Stimulated activated CD8-positive, alpha-beta memory T cell treated with anti-CD3 and anti-CD28 coated beads, Interleukin-4, amount 100 ng/mL, for 1 hour (primary cell): Measurements from ENCODE around the gene NDUFS8.

Source experiments
- DNase-seq, 2 donors: peaks; one replicate each; pipeline ENCODE4 v3.0.0-alpha.2; 2020; ENCODE audit warnings: low read depth in 2 of 2, low spot score in 1 of 2

The NDUFS8 gene

GRCh38 chr11:68048681-68049508 is 18.4 kb downstream of the NDUFS8 start:
- no peak for DNase-seq

GRCh38 chr11:68049509-68050370 is 19.3 kb downstream of the NDUFS8 start:
- no peak for DNase-seq

DNA sequence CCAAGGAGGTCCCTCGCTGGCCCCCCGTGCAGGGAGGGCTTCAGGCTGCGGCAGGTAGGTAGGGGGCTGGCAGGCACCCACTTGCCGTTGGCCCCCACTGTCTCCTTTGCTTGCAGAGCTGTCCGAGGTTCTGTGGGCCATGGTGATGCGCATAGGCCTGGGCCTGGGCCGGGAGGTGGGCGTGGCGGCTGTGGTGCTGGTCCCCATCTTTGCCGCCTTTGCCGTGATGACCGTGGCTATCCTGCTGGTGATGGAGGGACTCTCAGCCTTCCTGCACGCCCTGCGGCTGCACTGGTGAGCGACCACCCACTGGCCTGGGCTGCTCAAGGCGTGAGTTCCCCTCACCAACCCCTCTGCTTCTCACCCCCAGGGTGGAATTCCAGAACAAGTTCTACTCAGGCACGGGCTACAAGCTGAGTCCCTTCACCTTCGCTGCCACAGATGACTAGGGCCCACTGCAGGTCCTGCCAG is 19.9 kb downstream of the NDUFS8 start:
- no peak for DNase-seq

DNA sequence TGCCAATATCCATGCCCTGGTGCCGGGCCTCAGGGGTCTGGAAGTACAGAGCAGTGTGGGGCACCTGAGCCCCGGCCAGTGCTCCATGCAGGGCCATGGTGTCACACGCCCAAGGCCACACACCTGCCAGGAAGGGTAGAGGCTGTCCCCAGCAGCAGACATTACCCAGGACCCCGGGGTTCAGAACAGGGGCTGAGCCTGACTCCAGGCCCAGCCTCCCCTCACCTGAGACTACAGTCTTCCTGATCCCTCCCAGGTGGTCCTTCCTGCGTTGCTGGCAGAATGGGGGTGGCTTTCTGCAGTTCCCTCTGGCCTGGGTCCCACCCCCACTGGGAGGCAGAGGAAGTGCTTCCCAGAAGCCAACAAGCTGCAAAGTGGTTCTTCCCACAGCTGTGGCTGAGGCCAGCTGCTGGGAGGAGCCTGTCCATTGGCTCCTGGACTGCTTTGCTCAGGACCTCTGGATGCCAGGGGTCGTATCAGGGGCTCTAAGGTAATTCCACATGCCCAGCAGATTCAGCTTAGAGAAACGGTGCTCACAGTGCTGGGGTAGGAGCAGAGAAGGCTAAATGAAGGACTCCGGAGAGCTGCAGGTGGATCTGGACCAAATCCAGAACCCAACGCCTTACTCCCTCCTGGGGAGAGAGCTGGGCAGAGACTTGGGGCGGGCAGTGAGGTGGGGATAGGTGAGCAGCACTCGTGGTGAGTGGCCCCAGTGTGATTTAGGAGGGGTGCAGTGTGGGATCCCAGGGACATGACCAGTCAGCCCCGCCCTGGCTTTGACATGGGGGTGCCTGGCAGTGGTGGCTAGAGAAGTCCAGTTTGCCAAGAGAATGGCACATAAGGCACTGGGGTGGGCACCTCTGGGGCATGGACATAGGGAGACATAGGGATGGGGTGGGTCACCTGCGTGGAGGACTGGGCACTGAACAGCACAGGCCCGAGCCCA is 21.0 kb downstream of the NDUFS8 start:
- DNase-seq = no peak

DNA sequence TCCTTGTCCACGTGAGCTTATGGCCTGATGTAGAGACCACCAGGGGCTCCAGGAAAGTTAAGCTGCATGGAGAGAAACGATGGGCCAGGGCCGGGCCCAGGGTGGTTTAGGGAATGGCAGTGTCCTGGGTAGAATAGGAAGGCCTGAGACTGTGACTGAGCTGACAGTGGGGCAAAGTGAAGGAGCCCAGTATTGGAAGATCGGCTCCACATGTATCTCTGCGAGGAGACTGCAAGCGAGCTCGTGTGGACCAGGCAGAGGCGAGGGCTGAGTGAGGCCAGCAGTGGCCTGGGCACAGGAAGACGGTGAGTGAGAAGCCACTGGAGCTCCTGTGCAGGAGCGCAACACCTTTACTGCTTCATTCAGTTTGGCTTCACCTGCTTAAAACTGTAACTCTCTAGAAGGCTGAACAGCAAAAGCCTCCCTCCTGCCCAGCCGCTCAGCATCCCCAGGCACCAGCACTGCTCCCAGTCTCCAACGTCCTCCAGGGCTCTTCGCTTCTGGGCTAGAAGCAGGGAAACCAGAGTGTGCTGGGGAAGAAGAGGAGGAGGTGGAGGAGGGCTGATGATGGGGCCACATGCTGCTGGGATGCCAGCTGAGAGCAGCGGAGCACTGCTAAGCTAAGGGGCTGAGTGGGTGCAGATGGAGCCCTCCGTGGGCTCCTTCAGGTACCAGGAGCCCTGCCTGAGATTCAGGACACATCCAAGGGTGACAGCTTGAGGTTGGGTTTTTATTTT is 21.8 kb downstream of the NDUFS8 start:
- DNase-seq = no peak

DNA sequence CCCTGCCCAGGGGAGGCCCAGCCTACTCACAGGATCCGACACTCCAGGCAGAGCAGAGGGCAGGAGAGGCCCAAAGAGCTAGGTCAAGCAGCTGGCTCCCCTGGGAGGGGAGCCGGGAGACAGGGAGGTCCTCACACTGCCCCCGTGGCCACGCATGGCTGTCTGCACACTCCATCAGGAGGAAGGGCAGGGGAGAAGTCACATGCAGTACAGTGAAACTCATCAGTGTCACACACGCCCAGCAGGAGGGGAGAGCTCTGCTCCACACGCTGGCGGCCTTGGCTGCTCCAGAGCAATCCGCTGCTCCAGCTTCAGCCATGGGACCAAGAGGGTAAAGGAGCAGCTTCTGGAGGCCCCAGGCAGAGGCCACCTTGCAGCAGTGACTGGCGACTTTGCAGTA is 22.6 kb downstream of the NDUFS8 start:
- DNase-seq = no peak

- DNase-seq = no peak
Observed at GRCh38 chr11:68053981-68054812, 23.7 kb downstream of the NDUFS8 start.

GRCh38 chr11:68056317-68057285 is 26.1 kb downstream of the NDUFS8 start:
- DNase-seq = no peak

DNA sequence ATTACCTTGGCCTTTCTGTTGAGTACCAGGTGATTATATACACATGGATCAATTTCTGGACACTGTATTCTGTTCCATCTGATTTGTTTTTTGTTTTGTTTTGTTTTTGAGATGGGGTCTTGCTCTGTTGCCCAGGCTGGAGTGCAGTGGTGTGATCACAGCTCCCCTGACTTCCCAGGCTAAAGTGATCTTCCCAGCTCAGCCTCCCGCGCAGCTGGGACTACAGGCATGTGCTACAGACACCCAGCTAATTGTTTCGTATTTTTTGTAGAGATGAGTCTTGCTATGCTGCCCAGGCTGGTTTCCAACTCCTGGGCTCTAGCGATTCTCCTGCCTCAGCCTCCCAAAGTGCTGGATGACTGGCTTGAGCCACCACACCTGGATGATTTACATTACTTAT is 27.3 kb downstream of the NDUFS8 start:
- no peak for DNase-seq

GRCh38 chr11:68061508-68061907 is 31.0 kb downstream of the NDUFS8 start:
- DNase-seq = no peak

GRCh38 chr11:68064926-68065325 is 34.4 kb downstream of the NDUFS8 start:
- no peak for DNase-seq

DNA sequence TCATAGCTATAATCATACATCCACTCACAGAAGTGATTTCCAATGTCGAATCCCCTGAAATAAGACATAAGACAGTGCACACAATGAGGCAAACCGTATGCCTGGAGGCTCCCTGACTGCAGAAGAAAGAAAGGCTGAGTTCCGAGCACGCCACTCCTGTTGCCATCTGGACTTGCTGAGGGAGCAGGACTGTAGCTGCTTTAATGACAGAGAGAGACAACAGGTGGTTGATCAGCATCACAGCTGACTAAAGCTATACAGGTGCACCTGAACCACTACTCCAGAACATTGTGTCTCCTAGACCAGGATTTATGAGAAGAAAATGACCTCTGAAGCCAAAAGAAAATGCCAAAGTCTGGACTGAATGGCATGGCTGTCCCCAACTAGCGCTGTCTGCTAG is 35.4 kb downstream of the NDUFS8 start:
- DNase-seq = no peak

DNA sequence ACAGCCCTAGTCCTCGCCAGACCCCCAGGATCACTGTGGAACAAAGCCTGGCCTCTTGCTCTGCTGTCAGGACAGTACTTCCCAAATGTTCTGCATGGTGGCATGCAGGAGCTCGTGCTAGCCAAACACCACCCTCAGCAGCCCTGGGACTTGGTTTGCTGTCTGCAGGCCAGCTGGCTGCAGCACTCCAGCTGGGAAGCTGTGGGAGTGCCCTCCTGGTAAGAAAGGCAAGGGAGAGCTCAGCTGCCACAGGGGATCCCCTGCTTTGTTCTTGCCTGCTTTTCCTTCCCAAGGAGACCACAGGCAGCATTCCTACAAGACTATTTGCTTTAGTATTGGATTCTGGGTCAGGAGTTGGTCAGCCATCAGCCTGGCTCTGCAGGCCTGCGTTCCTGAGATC is 36.3 kb downstream of the NDUFS8 start:
- DNase-seq = no peak

DNA sequence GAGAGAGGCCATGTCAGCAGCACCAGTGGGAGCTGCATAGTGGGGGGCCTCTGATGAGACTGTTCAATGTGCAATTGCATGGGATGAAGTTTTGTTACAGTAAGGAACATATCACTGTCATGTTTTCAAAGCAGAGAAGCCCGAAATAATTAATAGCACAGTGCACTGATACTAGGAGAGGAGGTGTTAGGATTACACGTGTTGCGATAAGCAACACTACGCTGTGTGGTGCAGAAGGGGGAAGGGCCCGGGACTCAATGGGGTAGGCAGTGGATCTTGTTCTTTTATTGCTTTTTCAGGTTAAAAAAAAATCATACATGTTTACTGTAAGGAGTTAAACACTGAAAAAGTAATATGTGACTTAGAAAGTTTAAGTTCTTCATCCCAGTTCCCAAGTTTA is 37.5 kb downstream of the NDUFS8 start:
- DNase-seq = no peak

DNA sequence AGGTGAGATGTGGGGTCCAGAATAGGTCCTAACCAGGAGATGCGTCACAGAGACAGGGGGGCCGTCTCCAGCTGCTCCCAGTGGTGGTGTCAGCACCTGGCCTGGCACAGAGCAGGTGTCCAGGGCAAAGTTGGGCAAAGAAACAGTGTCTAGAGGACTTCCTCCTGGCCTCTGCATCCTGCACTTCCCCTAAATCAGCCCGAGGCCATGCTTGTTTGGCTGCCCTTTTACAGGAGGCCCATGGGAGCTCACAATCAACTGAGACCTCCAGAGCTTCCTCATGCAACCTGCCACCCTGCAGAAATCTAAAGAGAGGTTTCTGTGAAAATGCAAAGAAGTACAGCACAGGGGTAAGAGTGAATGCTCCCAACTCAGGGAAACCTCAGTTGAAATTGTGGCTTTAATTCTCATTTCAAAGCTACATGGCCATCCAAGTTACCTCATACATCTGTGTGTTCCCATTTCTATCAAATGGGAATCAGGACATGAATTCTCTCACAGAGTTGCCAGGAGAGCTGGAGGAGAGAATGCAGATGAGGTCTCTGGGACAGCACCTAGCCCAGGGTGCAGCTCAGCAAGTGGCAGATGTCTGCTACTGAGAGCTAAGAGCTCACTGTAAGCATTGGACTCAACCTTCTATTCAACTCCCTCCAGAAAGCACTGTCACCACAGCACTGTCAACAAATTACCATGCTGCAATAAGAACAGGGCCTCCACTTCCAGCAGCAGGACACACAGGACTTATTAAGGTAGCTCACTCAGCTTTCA is 41.0 kb downstream of the NDUFS8 start:
- no peak for DNase-seq

DNA sequence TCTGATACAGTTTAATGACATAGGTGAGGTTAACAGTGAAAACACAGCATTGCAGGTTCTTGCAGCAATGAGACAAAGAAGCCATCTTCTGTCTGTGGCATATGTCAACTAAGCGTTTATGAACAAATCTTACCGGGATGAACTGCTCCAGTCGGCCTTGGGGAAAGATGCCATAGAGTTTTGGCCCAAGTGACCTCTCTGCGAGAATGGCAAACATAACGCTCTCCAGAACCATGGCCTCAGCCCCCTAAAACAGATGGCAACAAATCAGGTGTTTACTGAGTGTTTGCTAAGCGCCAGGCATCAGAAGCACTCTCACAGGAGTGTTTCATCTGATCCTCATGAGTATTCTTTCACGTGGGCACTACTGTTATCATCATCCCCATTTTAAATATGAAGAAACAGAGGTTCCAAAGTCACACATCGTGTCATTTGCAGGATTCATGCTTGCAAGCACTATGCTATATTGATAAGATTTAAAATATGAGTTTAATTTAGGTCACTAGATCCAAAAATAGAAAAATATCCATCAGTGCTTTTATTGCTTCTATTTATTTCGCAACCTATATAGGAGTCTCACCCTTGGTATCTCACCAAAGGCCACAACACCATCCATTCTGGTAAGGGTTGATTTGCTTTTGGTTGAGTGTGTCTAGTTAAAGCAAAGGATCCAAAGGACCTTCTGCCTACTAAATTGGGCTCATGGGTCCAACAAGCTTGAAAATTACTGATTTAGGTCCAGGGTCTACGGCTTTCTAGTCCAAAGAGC is 44.3 kb downstream of the NDUFS8 start:
- no peak for DNase-seq
